Astrocyte (in vitro differentiated cells and primary cell): ENCODE data around the gene PTPRCAP. TPM values are rescaled to one million over a fixed set of nuclear protein-coding genes. Genes with fewer than 3 reads are reported as not detected.
A peak's percentile ranks its signal among the peaks of the same experiment; 100 is the strongest.

Experiments
- DNase-seq: peaks from one replicate; pipeline ENCODE4 v3.0.0-alpha.2; 2010; ENCODE audit warnings: low read depth
- FAIRE-seq: peaks from 2 replicates; lab custom pipeline; 2011; peaks lifted over from hg19 to GRCh38; lab: Jason Lieb, UNC
- H2AFZ ChIP-seq: 2 replicates; pipeline ENCODE4 v1.6.0; 2012; ENCODE audit warnings: low read depth, low read length, inconsistent platforms
- H3K27ac ChIP-seq: 2 replicates; pipeline ENCODE4 v1.5.1; 2011; ENCODE audit warnings: low read depth, low read length, inconsistent platforms
- H3K27me3 ChIP-seq: 2 replicates; pipeline ENCODE4 v1.6.0; 2011; ENCODE audit warnings: low read length, inconsistent platforms; ENCODE audit not compliant: insufficient read depth
- H3K36me3 ChIP-seq: 2 replicates; pipeline ENCODE4 v1.5.1; 2011; ENCODE audit warnings: low read length, inconsistent platforms; ENCODE audit not compliant: insufficient read depth
- H3K4me1 ChIP-seq: 2 replicates; pipeline ENCODE4 v1.5.1; 2011; ENCODE audit warnings: low read length, inconsistent platforms; ENCODE audit not compliant: insufficient read depth
- H3K4me2 ChIP-seq: 2 replicates; pipeline ENCODE4 v1.6.0; 2012; ENCODE audit warnings: low read length, inconsistent platforms
- H3K4me3 ChIP-seq: 2 replicates; pipeline ENCODE4 v1.5.1; 2011; ENCODE audit warnings: low read depth, mild to moderate bottlenecking, low read length, inconsistent platforms; ENCODE audit not compliant: insufficient read depth
- H3K79me2 ChIP-seq: 2 replicates; pipeline ENCODE4 v1.6.0; 2012; ENCODE audit warnings: mild to moderate bottlenecking, low read length, inconsistent platforms; ENCODE audit not compliant: insufficient read depth
- H3K9ac ChIP-seq: 2 replicates; pipeline ENCODE4 v1.6.0; 2012; ENCODE audit warnings: mild to moderate bottlenecking, low read length, inconsistent platforms
- H3K9me3 ChIP-seq: 2 replicates; pipeline ENCODE4 v1.5.1; 2012; ENCODE audit warnings: low read depth, mild to moderate bottlenecking, low read length, inconsistent platforms; ENCODE audit not compliant: insufficient read depth
- H4K20me1 ChIP-seq: 2 replicates; pipeline ENCODE4 v1.6.0; 2012; ENCODE audit warnings: low read length, inconsistent platforms; ENCODE audit not compliant: insufficient read depth
- H3K27ac Mint-ChIP-seq: one replicate; pipeline ENCODE4 v1.8.0; 2021; ENCODE audit warnings: mild to moderate bottlenecking, mixed read lengths; ENCODE audit not compliant: unreplicated experiment
- H3K27me3 Mint-ChIP-seq: one replicate; pipeline ENCODE4 v1.8.0; 2021; ENCODE audit warnings: low read depth, mixed read lengths; ENCODE audit not compliant: unreplicated experiment
- H3K36me3 Mint-ChIP-seq: one replicate; pipeline ENCODE4 v1.8.0; 2021; ENCODE audit warnings: low read depth, mixed read lengths; ENCODE audit not compliant: unreplicated experiment
- H3K4me1 Mint-ChIP-seq: one replicate; pipeline ENCODE4 v1.8.0; 2021; ENCODE audit warnings: low read depth, mixed read lengths; ENCODE audit not compliant: unreplicated experiment
- H3K4me3 Mint-ChIP-seq: one replicate; pipeline ENCODE4 v1.8.0; 2021; ENCODE audit warnings: mild to moderate bottlenecking, moderate library complexity, mixed read lengths; ENCODE audit not compliant: unreplicated experiment
- H3K9me3 Mint-ChIP-seq: one replicate; pipeline ENCODE4 v1.8.0; 2021; ENCODE audit warnings: mild to moderate bottlenecking, mixed read lengths; ENCODE audit not compliant: unreplicated experiment
- CTCF ChIP-seq: IDR thresholded peaks from 2 replicates; pipeline ENCODE4 v1.5.1; 2011; ENCODE audit warnings: low read depth, mild to moderate bottlenecking, inconsistent platforms, low read length, moderate library complexity; ENCODE audit not compliant: insufficient read depth
- EZH2 ChIP-seq: IDR thresholded peaks from 2 replicates; pipeline ENCODE4 v1.6.1; 2012; ENCODE audit warnings: mild to moderate bottlenecking, low read length, inconsistent platforms; ENCODE audit not compliant: insufficient read depth
- total RNA-seq: library from RNA; stranded (reverse); gene quantifications from 2 replicates; pipeline ENCODE4 v1.2.1, GENCODE V29; 2021

PTPRCAP gene
- total RNA-seq, 1 donor from 2014 or later = 1.7 TPM

DNA sequence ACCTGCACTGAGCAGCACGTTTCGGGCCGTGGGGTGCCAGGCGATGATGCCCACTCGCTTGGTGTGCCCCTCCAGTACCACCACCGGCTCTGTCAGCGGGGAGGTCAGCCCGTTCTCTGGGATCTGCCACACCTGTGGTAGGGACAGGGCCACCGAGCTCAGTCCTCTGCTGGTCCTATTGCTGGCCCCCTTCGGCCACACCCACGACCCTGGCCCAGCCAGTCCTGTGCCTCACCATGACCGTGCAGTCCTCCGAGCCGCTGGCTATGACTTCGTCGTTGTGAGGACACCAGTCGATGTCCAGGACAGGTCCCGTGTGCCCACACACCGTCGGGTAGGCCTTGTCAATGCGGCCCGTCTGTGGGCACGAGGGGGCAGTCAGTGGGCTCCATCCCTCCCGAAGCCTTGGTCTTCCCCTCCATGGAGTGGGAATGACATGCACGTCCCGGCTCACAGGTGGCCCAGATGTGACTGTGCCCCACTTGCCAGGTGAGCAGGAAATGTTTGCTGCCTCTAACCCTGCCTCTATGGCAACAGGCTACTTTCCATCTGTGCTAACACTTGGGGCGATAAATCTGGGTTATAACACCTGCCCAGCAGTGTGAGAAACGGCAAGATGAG, 4.4 kb upstream of the PTPRCAP start:
- Histone ChIP-seq H4K20me1 (peaks cover 20% of the 10 kb centered on the region), H3K9ac (no peak overlapping the region), H3K36me3 (no peaks in the 10 kb centered on the region), H3K4me2 (peak overlapping the region; percentile 97), H3K4me1 (peaks cover 17% of the 10 kb centered on the region), H3K27me3 (no peaks in the 10 kb centered on the region), H3K4me3 (no peak overlapping the region), H3K27ac (no peak overlapping the region), H3K9me3 (no peaks in the 10 kb centered on the region), H2AFZ (no peak overlapping the region), H3K79me2 (peaks cover 15% of the 10 kb centered on the region)
- H3K9me3 Mint-ChIP-seq = no peaks in the 10 kb centered on the region
- no peak overlapping the region for H3K27ac Mint-ChIP-seq
- DNase-seq (no peak), FAIRE-seq (no peak)
- H3K4me1 Mint-ChIP-seq = peaks cover 11% of the 10 kb centered on the region
- H3K27me3 Mint-ChIP-seq = peaks cover 4% of the 10 kb centered on the region
- no peak for TF ChIP-seq EZH2
- no peak for TF ChIP-seq CTCF
- peak overlapping the region; percentile 94 for H3K4me3 Mint-ChIP-seq
- peaks cover 1% of the 10 kb centered on the region for H3K36me3 Mint-ChIP-seq

DNA sequence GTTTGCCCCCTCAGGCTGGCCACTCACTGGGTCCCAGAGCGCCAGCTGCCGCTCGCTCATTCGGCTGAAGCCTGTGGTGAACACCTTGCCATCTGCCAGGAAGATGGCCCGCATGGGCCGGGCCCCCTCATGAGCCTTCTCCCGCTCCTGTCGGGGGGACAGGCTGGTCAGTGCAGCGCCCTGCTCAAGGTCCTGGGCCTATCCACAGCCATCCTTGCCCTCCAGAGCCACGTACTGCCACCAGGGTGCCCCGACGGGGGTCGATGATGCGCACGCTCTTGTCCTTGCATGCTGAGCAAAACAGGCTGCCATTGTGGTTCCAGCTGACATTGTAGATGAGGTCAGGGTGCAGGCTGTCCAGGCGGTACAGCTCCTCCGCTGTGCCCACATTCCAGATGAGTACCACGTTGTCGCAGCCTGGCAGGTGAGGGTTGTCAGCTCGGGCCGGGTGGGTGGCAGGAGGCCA, 3.6 kb upstream of the PTPRCAP start:
- Histone ChIP-seq H3K79me2 (peaks cover 15% of the 10 kb centered on the region), H3K4me2 (no peak overlapping the region), H3K9me3 (no peaks in the 10 kb centered on the region), H3K27me3 (no peaks in the 10 kb centered on the region), H3K27ac (no peak overlapping the region), H3K4me3 (no peak overlapping the region), H3K4me1 (peaks cover 24% of the 10 kb centered on the region), H3K36me3 (no peaks in the 10 kb centered on the region), H4K20me1 (peaks cover 20% of the 10 kb centered on the region), H2AFZ (no peak overlapping the region), H3K9ac (no peak overlapping the region)
- Mint-ChIP-seq H3K4me3 (no peak overlapping the region), H3K36me3 (peaks cover 1% of the 10 kb centered on the region), H3K4me1 (peaks cover 11% of the 10 kb centered on the region), H3K27me3 (peaks cover 3% of the 10 kb centered on the region), H3K27ac (no peak overlapping the region), H3K9me3 (no peaks in the 10 kb centered on the region)
- no peak for TF ChIP-seq EZH2
- no peak for TF ChIP-seq CTCF
- no peak for DNase-seq
- FAIRE-seq = no peak

- no peak for FAIRE-seq
- H2AFZ ChIP-seq = no peak overlapping the region
Measured at GRCh38 chr11:67440229-67441097, 3.0 kb upstream of the PTPRCAP start.

More at GRCh38 chr11:67440229-67441097, 3.0 kb upstream of the PTPRCAP start:
- peaks cover 1% of the 10 kb centered on the region for H3K36me3 Mint-ChIP-seq
- TF ChIP-seq CTCF (no peak), EZH2 (no peak)
- Histone ChIP-seq H3K4me2 (no peak overlapping the region), H4K20me1 (peaks cover 20% of the 10 kb centered on the region), H3K4me1 (peaks cover 25% of the 10 kb centered on the region), H3K27ac (no peak overlapping the region), H3K27me3 (no peaks in the 10 kb centered on the region), H3K79me2 (peaks cover 15% of the 10 kb centered on the region), H3K4me3 (no peak overlapping the region), H3K36me3 (no peaks in the 10 kb centered on the region), H3K9me3 (no peaks in the 10 kb centered on the region), H3K9ac (no peak overlapping the region)
- peaks cover 11% of the 10 kb centered on the region for H3K4me1 Mint-ChIP-seq
- H3K9me3 Mint-ChIP-seq = no peaks in the 10 kb centered on the region
- no peak for DNase-seq
- peak overlapping the region; percentile 8 for H3K4me3 Mint-ChIP-seq
- no peaks in the 10 kb centered on the region for H3K27me3 Mint-ChIP-seq
- no peak overlapping the region for H3K27ac Mint-ChIP-seq
